Mucosa of rectum (tissue), 2 donors: ENCODE results near the gene OXSR1.
"Not testable (repeated sequence)": the region's sequence is repeated elsewhere in the genome, so short reads cannot be mapped to it uniquely, and the experiment has no call there.

Experiments used
- H3K27ac ChIP-seq, 2 donors: one replicate each; pipeline ENCODE4 v1.7.0; 2013; ENCODE audit warnings: inconsistent platforms in 2 of 2, low read depth in 2 of 2, low read length in 2 of 2
- H3K27me3 ChIP-seq, 2 donors: one replicate each; pipeline ENCODE4 v1.7.0; 2013; ENCODE audit warnings: low read length in 2 of 2; ENCODE audit not compliant: control insufficient read depth in 2 of 2, insufficient read depth in 2 of 2
- H3K36me3 ChIP-seq, 2 donors: one replicate each; pipeline ENCODE4 v1.7.0; 2013; ENCODE audit warnings: low read length in 2 of 2; ENCODE audit not compliant: control insufficient read depth in 2 of 2, insufficient read depth in 2 of 2
- H3K4me1 ChIP-seq, 2 donors: one replicate each; pipeline ENCODE4 v1.7.0; 2013; ENCODE audit warnings: low read length in 2 of 2, mild to moderate bottlenecking in 1 of 2; ENCODE audit not compliant: control insufficient read depth in 2 of 2, insufficient read depth in 2 of 2
- H3K4me3 ChIP-seq, 2 donors: one replicate each; pipeline ENCODE4 v1.7.0; 2013; ENCODE audit warnings: low read length in 2 of 2
- H3K9ac ChIP-seq, 2 donors: one replicate each; pipeline ENCODE4 v1.7.0; 2013; ENCODE audit warnings: low read length in 2 of 2, low read depth in 1 of 2, mild to moderate bottlenecking in 1 of 2
- H3K9me3 ChIP-seq, 2 donors: one replicate each; pipeline ENCODE4 v1.7.0; 2013; ENCODE audit warnings: low read length in 2 of 2; ENCODE audit not compliant: control insufficient read depth in 2 of 2
- donor health status: healthy.
- donor health status: Normal muscosa, but diverticular disease.

The OXSR1 gene

GRCh38 chr3:38128303-38128655 is 37.1 kb upstream of the OXSR1 start:
- H3K9me3 ChIP-seq = no peaks in the 10 kb centered on the region
- H3K4me1 ChIP-seq = peaks cover 9 to 19% of the 10 kb centered on the region in 2 donors
- no peak overlapping the region for H3K9ac ChIP-seq
- H3K27me3 ChIP-seq = no peaks in the 10 kb centered on the region
- H3K4me3 ChIP-seq = no peak overlapping the region
- H3K27ac ChIP-seq = no peak overlapping the region
- H3K36me3 ChIP-seq = peaks cover 76 to 90% of the 10 kb centered on the region in 2 donors

GRCh38 chr3:38129058-38129457 is 36.3 kb upstream of the OXSR1 start:
- peaks cover 76 to 88% of the 10 kb centered on the region in 2 donors for H3K36me3 ChIP-seq
- no peak overlapping the region for H3K4me3 ChIP-seq
- H3K27ac ChIP-seq = no peak overlapping the region
- H3K27me3 ChIP-seq = no peaks in the 10 kb centered on the region
- H3K9me3 ChIP-seq = no peaks in the 10 kb centered on the region
- peaks cover 14 to 27% of the 10 kb centered on the region in 2 donors for H3K4me1 ChIP-seq
- no peak overlapping the region for H3K9ac ChIP-seq

- Histone ChIP-seq H3K27ac (peak overlapping the region in 1 of 2 donors; percentile 69), H3K4me1 (peaks cover 29 to 43% of the 10 kb centered on the region in 2 donors), H3K36me3 (peaks cover 70 to 79% of the 10 kb centered on the region in 2 donors), H3K9me3 (no peaks in the 10 kb centered on the region), H3K4me3 (no peak overlapping the region), H3K27me3 (no peaks in the 10 kb centered on the region), H3K9ac (no peak overlapping the region)
Measured at GRCh38 chr3:38130631-38131065, 34.7 kb upstream of the OXSR1 start.

- Histone ChIP-seq H3K4me3 (no peak overlapping the region), H3K36me3 (peaks cover 58 to 67% of the 10 kb centered on the region in 2 donors), H3K27ac (no peak overlapping the region), H3K9ac (no peak overlapping the region), H3K9me3 (no peaks in the 10 kb centered on the region), H3K4me1 (peaks cover 33 to 48% of the 10 kb centered on the region in 2 donors), H3K27me3 (no peaks in the 10 kb centered on the region)
Measured at GRCh38 chr3:38131621-38132369, 33.5 kb upstream of the OXSR1 start.

- Histone ChIP-seq H3K36me3 (peaks cover 45 to 53% of the 10 kb centered on the region in 2 donors), H3K4me1 (peaks cover 40 to 56% of the 10 kb centered on the region in 2 donors), H3K9me3 (no peaks in the 10 kb centered on the region), H3K9ac (peak overlapping the region in 1 of 2 donors; percentile 23), H3K27ac (peak overlapping the region; percentile 56 to 79), H3K4me3 (peak overlapping the region; percentile 24 to 38), H3K27me3 (no peaks in the 10 kb centered on the region)
Measured at GRCh38 chr3:38133209-38133556, 32.2 kb upstream of the OXSR1 start.

- H3K9ac ChIP-seq = peak overlapping the region in 1 of 2 donors; percentile 42
- H3K4me1 ChIP-seq = peaks cover 41 to 56% of the 10 kb centered on the region in 2 donors
- H3K27ac ChIP-seq = peak overlapping the region; percentile 59 to 79
- H3K27me3 ChIP-seq = no peaks in the 10 kb centered on the region
- H3K9me3 ChIP-seq = no peaks in the 10 kb centered on the region
- H3K4me3 ChIP-seq = peak overlapping the region in 1 of 2 donors; percentile 38
- H3K36me3 ChIP-seq = peaks cover 41 to 50% of the 10 kb centered on the region in 2 donors
Measured at GRCh38 chr3:38133557-38134405, 31.6 kb upstream of the OXSR1 start.

GRCh38 chr3:38134517-38135143 is 30.7 kb upstream of the OXSR1 start:
- H3K36me3 ChIP-seq = peaks cover 32 to 42% of the 10 kb centered on the region in 2 donors
- not testable (repeated sequence) for H3K27me3 ChIP-seq, H3K9me3 ChIP-seq
- peak overlapping the region in 1 of 2 donors; percentile 42 for H3K9ac ChIP-seq
- H3K4me3 ChIP-seq = peak overlapping the region; percentile 0 to 94
- H3K4me1 ChIP-seq = peaks cover 46 to 60% of the 10 kb centered on the region in 2 donors
- H3K27ac ChIP-seq = peak overlapping the region in 1 of 2 donors; percentile 79

- not testable (repeated sequence) for H3K27me3 ChIP-seq, H3K9me3 ChIP-seq
- Histone ChIP-seq H3K27ac (peak overlapping the region; percentile 76 to 87), H3K36me3 (peaks cover 27 to 42% of the 10 kb centered on the region in 2 donors), H3K9ac (peak overlapping the region; percentile 87 to 97), H3K4me1 (peaks cover 56 to 68% of the 10 kb centered on the region in 2 donors), H3K4me3 (peak overlapping the region; percentile 94)
Measured at GRCh38 chr3:38135621-38136277, 29.6 kb upstream of the OXSR1 start.

GRCh38 chr3:38136393-38136776 is 29.0 kb upstream of the OXSR1 start:
- Histone ChIP-seq H3K27me3 (no peaks in the 10 kb centered on the region), H3K9me3 (no peaks in the 10 kb centered on the region), H3K4me1 (peaks cover 55 to 66% of the 10 kb centered on the region in 2 donors), H3K36me3 (peaks cover 32 to 42% of the 10 kb centered on the region in 2 donors), H3K9ac (peak overlapping the region; percentile 87 to 97), H3K27ac (peak overlapping the region; percentile 76 to 87), H3K4me3 (peak overlapping the region; percentile 94)
